GM23338 (cell line): ENCODE data around the gene EFHD2. TPM values are rescaled to one million over a fixed set of nuclear protein-coding genes. Genes with fewer than 3 reads are reported as not detected.

Experiments
- ATAC-seq: fragments of 200-7000 bp; cut with Tn5 transposase; 3 replicates; pipeline ENCODE4 v1.9.1; 2020
- DNase-seq: peaks from one replicate; pipeline ENCODE4 v3.0.0-alpha.2; 2015; ENCODE audit warnings: low spot score
- H2AFZ ChIP-seq: fragments of 200-600 bp; sonication (generic); 2 replicates; pipeline ENCODE4 v1.8.0; 2016; ENCODE audit warnings: antibody characterized with exemption, mild to moderate bottlenecking, moderate library complexity
- H3F3A ChIP-seq: fragments of 200-600 bp; sonication (generic); replicated peaks from 2 replicates; pipeline ENCODE4 v1.8.0; 2017; ENCODE audit warnings: antibody characterized with exemption, mixed run types, low read depth
- H3K27ac ChIP-seq: fragments of 200-600 bp; sonication (generic); 2 replicates; pipeline ENCODE4 v1.6.1; 2016; ENCODE audit warnings: low read depth
- H3K27me3 ChIP-seq: fragments of 200-600 bp; sonication (generic); 2 replicates; pipeline ENCODE4 v1.8.0; 2016; ENCODE audit warnings: mild to moderate bottlenecking, mixed run types, moderate library complexity; ENCODE audit not compliant: insufficient read depth
- H3K36me3 ChIP-seq: fragments of 200-600 bp; sonication (generic); 2 replicates; pipeline ENCODE4 v1.8.0; 2016; ENCODE audit warnings: mild to moderate bottlenecking; ENCODE audit not compliant: insufficient read depth
- H3K4me1 ChIP-seq: fragments of 200-600 bp; sonication (generic); 2 replicates; pipeline ENCODE4 v1.8.0; 2016; ENCODE audit warnings: mild to moderate bottlenecking, moderate library complexity; ENCODE audit not compliant: insufficient read depth
- H3K4me2 ChIP-seq: fragments of 200-600 bp; sonication (generic); 2 replicates; pipeline ENCODE4 v1.7.1; 2017; ENCODE audit warnings: mixed run types
- H3K4me3 ChIP-seq: fragments of 200-600 bp; sonication (generic); 2 replicates; pipeline ENCODE4 v1.6.1; 2016; ENCODE audit warnings: mixed run types
- H3K79me2 ChIP-seq: fragments of 200-600 bp; sonication (generic); replicated peaks from 2 replicates; pipeline ENCODE4 v1.8.0; 2017; ENCODE audit warnings: mild to moderate bottlenecking; ENCODE audit not compliant: insufficient read depth
- H3K9me2 ChIP-seq: fragments of 200-600 bp; sonication (generic); 2 replicates; pipeline ENCODE4 v1.8.0; 2017; ENCODE audit not compliant: insufficient read depth
- H4K20me1 ChIP-seq: fragments of 200-600 bp; sonication (generic); replicated peaks from 2 replicates; pipeline ENCODE4 v1.8.0; 2017; ENCODE audit warnings: mild to moderate bottlenecking; ENCODE audit not compliant: insufficient read depth
- H3K27ac Mint-ChIP-seq: 2 replicates; pipeline ENCODE4 v1.8.0; 2020; ENCODE audit warnings: inconsistent platforms, mild to moderate bottlenecking, moderate library complexity, mixed read lengths
- H3K27me3 Mint-ChIP-seq: 3 replicates; pipeline ENCODE4 v1.8.0; 2022; ENCODE audit warnings: low read depth, mild to moderate bottlenecking, moderate library complexity, mixed read lengths, inconsistent platforms; ENCODE audit not compliant: insufficient read depth, poor library complexity
- H3K36me3 Mint-ChIP-seq: 3 replicates; pipeline ENCODE4 v1.8.0; 2021; ENCODE audit warnings: low read depth, mild to moderate bottlenecking, inconsistent platforms, moderate library complexity, mixed read lengths
- H3K4me1 Mint-ChIP-seq: 3 replicates; pipeline ENCODE4 v1.8.0; 2020; ENCODE audit warnings: mild to moderate bottlenecking, inconsistent platforms, mixed read lengths
- H3K4me3 Mint-ChIP-seq: 3 replicates; pipeline ENCODE4 v1.8.0; 2021; ENCODE audit warnings: moderate library complexity, mild to moderate bottlenecking, inconsistent platforms, mixed read lengths
- H3K9me3 Mint-ChIP-seq: 3 replicates; pipeline ENCODE4 v1.8.0; 2020; ENCODE audit warnings: moderate library complexity, mild to moderate bottlenecking, inconsistent platforms, mixed read lengths
- CREB1 ChIP-seq: fragments of 250-450 bp; sonication (Bioruptor Pico); IDR thresholded peaks from 2 replicates; pipeline ENCODE4 v1.5.0; 2020; ENCODE audit warnings: low read depth, mild to moderate bottlenecking, moderate library complexity
- EZH2 ChIP-seq: fragments of 200-600 bp; sonication (generic); IDR thresholded peaks from one replicate; pipeline ENCODE4 v1.8.0; 2017; ENCODE audit warnings: antibody characterized with exemption, mild to moderate bottlenecking, low read depth; ENCODE audit not compliant: unreplicated experiment
- EZH2phosphoT487 ChIP-seq: fragments of 200-600 bp; sonication (generic); IDR thresholded peaks from one replicate; pipeline ENCODE4 v1.8.1; 2018; ENCODE audit warnings: antibody characterized with exemption; ENCODE audit not compliant: unreplicated experiment
- NANOG ChIP-seq: IDR thresholded peaks from 2 replicates; pipeline ENCODE4 v1.6.1; 2016; ENCODE audit warnings: antibody characterized with exemption, borderline replicate concordance
- POLR2AphosphoS5 ChIP-seq: IDR thresholded peaks from 2 replicates; pipeline ENCODE4 v1.6.1; 2016; ENCODE audit warnings: antibody characterized with exemption, low read depth
- ZNF114 ChIP-seq: fragments of 250-450 bp; sonication (Bioruptor Pico); IDR thresholded peaks from 2 replicates; pipeline ENCODE4 v1.5.0; 2020; ENCODE audit warnings: mild to moderate bottlenecking, moderate library complexity
- ZNF462 ChIP-seq: fragments of 250-450 bp; sonication (Bioruptor Pico); IDR thresholded peaks from 2 replicates; pipeline ENCODE4 v1.5.0; 2020; ENCODE audit warnings: mild to moderate bottlenecking, moderate library complexity
- polyA plus RNA-seq: library from polyadenylated mRNA; unstranded; fragments of >200 nt; fragmentation: Nextera tagmentation; extraction: Ambion mirVana; gene quantifications from 2 replicates; pipeline ENCODE4 v1.2.1, GENCODE V29; 2016
- total RNA-seq: library from RNA; depleted of rRNA; stranded (reverse); fragments of >200 nt; shearing (Covaris generic); gene quantifications from 2 replicates; pipeline ENCODE4 v1.2.3, GENCODE V29; 2014
- TF ChIP-seq, protein P1 (sequence below): IDR thresholded peaks from one replicate; pipeline ENCODE4 v1.6.1; 2018; ENCODE audit warnings: antibody characterized with exemption; ENCODE audit not compliant: unreplicated experiment
- TF ChIP-seq, protein P2 (sequence below), 2 experiments: fragments of 200-600 bp in 1 of 2; sonication (generic) in 1 of 2; conservative IDR thresholded peaks; 2 replicates each; pipeline versions ENCODE4 v1.5.1 to v1.6.1; 2016 to 2017; ENCODE audit warnings: antibody characterized with exemption in 2 of 2, low read depth in 2 of 2, mild to moderate bottlenecking in 2 of 2, moderate library complexity in 1 of 2
- TF ChIP-seq, protein P3 (sequence below): IDR thresholded peaks from 2 replicates; pipeline ENCODE4 v1.6.1; 2016; ENCODE audit warnings: antibody characterized with exemption

The EFHD2 gene
- total and polyA plus RNA-seq, 2 experiments from 2014 or later: 22.8 to 23.7 TPM

GRCh38 chr1:15370781-15371520 is 38.7 kb upstream of the EFHD2 start (continued):
- TF ChIP-seq ZNF462 (CRISPR knock-in tag) (no peak), CREB1 (CRISPR knock-in tag) (no peak)

- H3K4me1 ChIP-seq: no peaks in the 10 kb centered on the region
- Mint-ChIP-seq H3K4me3 (no peak overlapping the region), H3K9me3 (no peaks in the 10 kb centered on the region), H3K27ac (no peak overlapping the region), H3K4me1 (no peaks in the 10 kb centered on the region; the same call in 1 of the 3 replicates), H3K36me3 (no peaks in the 10 kb centered on the region), H3K27me3 (peaks cover 18% of the 10 kb centered on the region)
- H3F3A ChIP-seq: no peaks in the 10 kb centered on the region
- H3K4me3 ChIP-seq: no peak overlapping the region
- no peak for DNase-seq
- H2AFZ ChIP-seq: no peak overlapping the region
- no peaks in the 10 kb centered on the region for H3K36me3 ChIP-seq
- no peaks in the 10 kb centered on the region for H4K20me1 ChIP-seq
- no peak overlapping the region for H3K27ac ChIP-seq
- H3K79me2 ChIP-seq: no peaks in the 10 kb centered on the region
- ATAC-seq: no peak; the same call in 2 of the 3 replicates
- no peaks in the 10 kb centered on the region for H3K27me3 ChIP-seq
- H3K9me2 ChIP-seq: no peaks in the 10 kb centered on the region
- H3K4me2 ChIP-seq: no peak overlapping the region
- TF ChIP-seq, protein P1, sequence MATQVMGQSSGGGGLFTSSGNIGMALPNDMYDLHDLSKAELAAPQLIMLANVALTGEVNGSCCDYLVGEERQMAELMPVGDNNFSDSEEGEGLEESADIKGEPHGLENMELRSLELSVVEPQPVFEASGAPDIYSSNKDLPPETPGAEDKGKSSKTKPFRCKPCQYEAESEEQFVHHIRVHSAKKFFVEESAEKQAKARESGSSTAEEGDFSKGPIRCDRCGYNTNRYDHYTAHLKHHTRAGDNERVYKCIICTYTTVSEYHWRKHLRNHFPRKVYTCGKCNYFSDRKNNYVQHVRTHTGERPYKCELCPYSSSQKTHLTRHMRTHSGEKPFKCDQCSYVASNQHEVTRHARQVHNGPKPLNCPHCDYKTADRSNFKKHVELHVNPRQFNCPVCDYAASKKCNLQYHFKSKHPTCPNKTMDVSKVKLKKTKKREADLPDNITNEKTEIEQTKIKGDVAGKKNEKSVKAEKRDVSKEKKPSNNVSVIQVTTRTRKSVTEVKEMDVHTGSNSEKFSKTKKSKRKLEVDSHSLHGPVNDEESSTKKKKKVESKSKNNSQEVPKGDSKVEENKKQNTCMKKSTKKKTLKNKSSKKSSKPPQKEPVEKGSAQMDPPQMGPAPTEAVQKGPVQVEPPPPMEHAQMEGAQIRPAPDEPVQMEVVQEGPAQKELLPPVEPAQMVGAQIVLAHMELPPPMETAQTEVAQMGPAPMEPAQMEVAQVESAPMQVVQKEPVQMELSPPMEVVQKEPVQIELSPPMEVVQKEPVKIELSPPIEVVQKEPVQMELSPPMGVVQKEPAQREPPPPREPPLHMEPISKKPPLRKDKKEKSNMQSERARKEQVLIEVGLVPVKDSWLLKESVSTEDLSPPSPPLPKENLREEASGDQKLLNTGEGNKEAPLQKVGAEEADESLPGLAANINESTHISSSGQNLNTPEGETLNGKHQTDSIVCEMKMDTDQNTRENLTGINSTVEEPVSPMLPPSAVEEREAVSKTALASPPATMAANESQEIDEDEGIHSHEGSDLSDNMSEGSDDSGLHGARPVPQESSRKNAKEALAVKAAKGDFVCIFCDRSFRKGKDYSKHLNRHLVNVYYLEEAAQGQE: no peak
- no peak for TF ChIP-seq EZH2phosphoT487
- TF ChIP-seq, protein P2, sequence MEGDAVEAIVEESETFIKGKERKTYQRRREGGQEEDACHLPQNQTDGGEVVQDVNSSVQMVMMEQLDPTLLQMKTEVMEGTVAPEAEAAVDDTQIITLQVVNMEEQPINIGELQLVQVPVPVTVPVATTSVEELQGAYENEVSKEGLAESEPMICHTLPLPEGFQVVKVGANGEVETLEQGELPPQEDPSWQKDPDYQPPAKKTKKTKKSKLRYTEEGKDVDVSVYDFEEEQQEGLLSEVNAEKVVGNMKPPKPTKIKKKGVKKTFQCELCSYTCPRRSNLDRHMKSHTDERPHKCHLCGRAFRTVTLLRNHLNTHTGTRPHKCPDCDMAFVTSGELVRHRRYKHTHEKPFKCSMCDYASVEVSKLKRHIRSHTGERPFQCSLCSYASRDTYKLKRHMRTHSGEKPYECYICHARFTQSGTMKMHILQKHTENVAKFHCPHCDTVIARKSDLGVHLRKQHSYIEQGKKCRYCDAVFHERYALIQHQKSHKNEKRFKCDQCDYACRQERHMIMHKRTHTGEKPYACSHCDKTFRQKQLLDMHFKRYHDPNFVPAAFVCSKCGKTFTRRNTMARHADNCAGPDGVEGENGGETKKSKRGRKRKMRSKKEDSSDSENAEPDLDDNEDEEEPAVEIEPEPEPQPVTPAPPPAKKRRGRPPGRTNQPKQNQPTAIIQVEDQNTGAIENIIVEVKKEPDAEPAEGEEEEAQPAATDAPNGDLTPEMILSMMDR (conservative IDR thresholded peaks at IDR 0.05; ENCODE audit: low read depth in 2 of 2): no peak
- TF ChIP-seq, protein P3, sequence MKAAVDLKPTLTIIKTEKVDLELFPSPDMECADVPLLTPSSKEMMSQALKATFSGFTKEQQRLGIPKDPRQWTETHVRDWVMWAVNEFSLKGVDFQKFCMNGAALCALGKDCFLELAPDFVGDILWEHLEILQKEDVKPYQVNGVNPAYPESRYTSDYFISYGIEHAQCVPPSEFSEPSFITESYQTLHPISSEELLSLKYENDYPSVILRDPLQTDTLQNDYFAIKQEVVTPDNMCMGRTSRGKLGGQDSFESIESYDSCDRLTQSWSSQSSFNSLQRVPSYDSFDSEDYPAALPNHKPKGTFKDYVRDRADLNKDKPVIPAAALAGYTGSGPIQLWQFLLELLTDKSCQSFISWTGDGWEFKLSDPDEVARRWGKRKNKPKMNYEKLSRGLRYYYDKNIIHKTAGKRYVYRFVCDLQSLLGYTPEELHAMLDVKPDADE: no peak
- no peak for TF ChIP-seq ZNF114
- no peak for TF ChIP-seq EZH2
- TF ChIP-seq NANOG: no peak
- TF ChIP-seq POLR2AphosphoS5: no peak
Measured at GRCh38 chr1:15371610-15372545, 37.8 kb upstream of the EFHD2 start.
